Caco-2 (cell line): ENCODE results near the gene FIP1L1. TPM values are rescaled to one million over a fixed set of nuclear protein-coding genes. Genes with fewer than 3 reads are reported as not detected.

ENCODE experiments used
- BruUV-seq: library from RNA; stranded (reverse); fragments of 400-500 nt; replicated peaks from 2 replicates; lab custom pipeline; 2021; lab: Mats Ljungman, UMichigan
- CTCF ChIA-PET: fragments of 300-600 bp; sonication (Branson Sonifier 250); formaldehyde crosslinking; loops from one replicate; lab custom pipeline; 2022; ENCODE audit warnings: antibody characterized with exemption; lab: Charles Lee
- POLR2A ChIA-PET: fragments of 300-600 bp; sonication (Branson Sonifier 250); formaldehyde crosslinking; loops from one replicate; lab custom pipeline; 2022; ENCODE audit warnings: antibody characterized with exemption; lab: Charles Lee
- DNase-seq, 2 experiments: peaks; one replicate each; pipeline versions ENCODE4 v3.0.0 to v3.0.0-alpha.2; 2020 to 2022
- H3K27me3 ChIP-seq: replicated peaks from 2 replicates; pipeline ENCODE4 v1.6.0; 2011; ENCODE audit warnings: low read length; ENCODE audit not compliant: control insufficient read depth, insufficient read depth
- H3K36me3 ChIP-seq: 2 replicates; pipeline ENCODE4 v1.5.1; 2011; ENCODE audit warnings: low read length; ENCODE audit not compliant: control insufficient read depth, insufficient read depth
- H3K4me1 ChIP-seq: fragments of 250-450 bp; sonication (Bioruptor Pico); 2 replicates; pipeline ENCODE4 v1.5.1; 2020; ENCODE audit warnings: mild to moderate bottlenecking
- H3K4me3 ChIP-seq: 2 replicates; pipeline ENCODE4 v1.5.1; 2011; ENCODE audit warnings: low read depth, mild to moderate bottlenecking, control low read depth, low read length
- H3K9me3 ChIP-seq: fragments of 250-450 bp; sonication (Bioruptor Pico); 2 replicates; pipeline ENCODE4 v1.5.1; 2020; ENCODE audit warnings: mild to moderate bottlenecking, moderate library complexity
- H3K27ac Mint-ChIP-seq: one replicate; pipeline ENCODE4 v1.8.0; 2022; ENCODE audit warnings: mixed read lengths; ENCODE audit not compliant: unreplicated experiment
- H3K27me3 Mint-ChIP-seq: one replicate; pipeline ENCODE4 v1.8.0; 2022; ENCODE audit warnings: mixed read lengths; ENCODE audit not compliant: insufficient read depth, unreplicated experiment
- H3K36me3 Mint-ChIP-seq: one replicate; pipeline ENCODE4 v1.8.0; 2022; ENCODE audit warnings: mild to moderate bottlenecking, mixed read lengths; ENCODE audit not compliant: insufficient read depth, unreplicated experiment
- H3K4me1 Mint-ChIP-seq: one replicate; pipeline ENCODE4 v1.8.0; 2022; ENCODE audit warnings: low read depth, mixed read lengths; ENCODE audit not compliant: unreplicated experiment
- H3K4me3 Mint-ChIP-seq: one replicate; pipeline ENCODE4 v1.8.0; 2022; ENCODE audit warnings: mild to moderate bottlenecking, moderate library complexity, mixed read lengths; ENCODE audit not compliant: unreplicated experiment
- H3K9me3 Mint-ChIP-seq: one replicate; pipeline ENCODE4 v1.8.0; 2022; ENCODE audit warnings: mixed read lengths; ENCODE audit not compliant: unreplicated experiment
- intact Hi-C: fragments of 100-400 bp; cut with micrococcal nuclease; formaldehyde crosslinking; loops from one replicate; pipeline ENCODE4 v1.10.0; 2022; ENCODE audit not compliant: unreplicated experiment
- total RNA-seq: library from RNA; stranded (reverse); gene quantifications from 2 replicates; pipeline ENCODE4 v1.2.3, GENCODE V29; 2022
- TF ChIP-seq, protein P1 (sequence below), 2 experiments: fragments of 200-600 bp in 1 of 2; IDR thresholded peaks; 1 replicate in 1 of 2; 2 replicates in 1 of 2; pipeline versions ENCODE4 v1.5.1 to v1.8.0; 2011 to 2022; ENCODE audit warnings: antibody characterized with exemption in 1 of 2, control low read depth in 1 of 2, inconsistent platforms in 1 of 2, low read depth in 1 of 2, low read length in 1 of 2, mild to moderate bottlenecking in 1 of 2, moderate library complexity in 1 of 2; ENCODE audit not compliant: insufficient read depth in 1 of 2, severe bottlenecking in 1 of 2, unreplicated experiment in 1 of 2

The FIP1L1 gene
- total RNA-seq, 1 experiment from 2014 or later = 62.5 TPM

DNA sequence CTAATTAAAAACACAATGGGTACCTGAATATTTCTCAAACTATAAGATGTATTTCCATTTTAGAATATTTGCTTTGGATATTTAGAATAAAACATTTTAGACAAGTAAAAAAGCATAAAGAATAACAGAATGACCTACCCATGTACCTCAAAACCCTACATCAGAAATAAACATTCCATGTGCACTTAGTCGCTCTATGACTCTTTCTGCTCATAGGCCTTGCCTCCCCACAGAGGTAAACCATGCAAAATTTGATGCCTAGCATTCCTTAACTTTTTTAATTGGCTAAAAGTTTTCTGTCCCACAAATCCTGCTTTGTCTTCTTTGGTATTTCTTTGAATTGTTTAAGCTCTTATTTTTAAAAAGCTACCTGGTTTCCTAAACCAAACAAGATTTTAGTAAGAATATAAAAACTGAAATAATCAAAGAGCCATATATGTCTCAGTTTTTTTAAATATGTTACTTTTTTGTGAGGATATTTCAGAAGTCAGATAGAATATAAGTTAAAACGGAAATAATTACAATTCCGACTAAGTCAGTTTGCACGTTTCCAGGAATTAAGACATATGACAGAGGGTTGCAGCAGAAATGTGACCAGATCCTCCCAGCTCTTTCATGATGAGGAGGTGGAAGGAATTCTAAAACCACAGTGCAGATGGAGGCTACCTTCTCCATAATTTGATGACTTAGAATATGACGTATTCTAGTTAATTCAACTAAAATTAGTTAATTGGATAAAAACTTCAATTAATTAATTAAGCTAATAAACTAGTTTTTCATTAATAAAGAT, 102.5 kb downstream of the FIP1L1 start:
- H3K36me3 Mint-ChIP-seq = no peaks in the 10 kb centered on the region
- Histone ChIP-seq H3K4me3 (no peak overlapping the region), H3K9me3 (no peaks in the 10 kb centered on the region), H3K36me3 (no peaks in the 10 kb centered on the region), H3K4me1 (peaks cover 37% of the 10 kb centered on the region), H3K27me3 (no peaks in the 10 kb centered on the region)
- H3K27me3 Mint-ChIP-seq = no peaks in the 10 kb centered on the region
- no peaks in the 10 kb centered on the region for H3K9me3 Mint-ChIP-seq
- POLR2A ChIA-PET = no interaction called here
- no peak overlapping the region for H3K27ac Mint-ChIP-seq
- H3K4me1 Mint-ChIP-seq = peaks cover 20% of the 10 kb centered on the region
- DNase-seq = no peak
- TF ChIP-seq, protein P1, sequence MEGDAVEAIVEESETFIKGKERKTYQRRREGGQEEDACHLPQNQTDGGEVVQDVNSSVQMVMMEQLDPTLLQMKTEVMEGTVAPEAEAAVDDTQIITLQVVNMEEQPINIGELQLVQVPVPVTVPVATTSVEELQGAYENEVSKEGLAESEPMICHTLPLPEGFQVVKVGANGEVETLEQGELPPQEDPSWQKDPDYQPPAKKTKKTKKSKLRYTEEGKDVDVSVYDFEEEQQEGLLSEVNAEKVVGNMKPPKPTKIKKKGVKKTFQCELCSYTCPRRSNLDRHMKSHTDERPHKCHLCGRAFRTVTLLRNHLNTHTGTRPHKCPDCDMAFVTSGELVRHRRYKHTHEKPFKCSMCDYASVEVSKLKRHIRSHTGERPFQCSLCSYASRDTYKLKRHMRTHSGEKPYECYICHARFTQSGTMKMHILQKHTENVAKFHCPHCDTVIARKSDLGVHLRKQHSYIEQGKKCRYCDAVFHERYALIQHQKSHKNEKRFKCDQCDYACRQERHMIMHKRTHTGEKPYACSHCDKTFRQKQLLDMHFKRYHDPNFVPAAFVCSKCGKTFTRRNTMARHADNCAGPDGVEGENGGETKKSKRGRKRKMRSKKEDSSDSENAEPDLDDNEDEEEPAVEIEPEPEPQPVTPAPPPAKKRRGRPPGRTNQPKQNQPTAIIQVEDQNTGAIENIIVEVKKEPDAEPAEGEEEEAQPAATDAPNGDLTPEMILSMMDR (IDR thresholded peaks at IDR 0.05; ENCODE audit: insufficient read depth in 1 of 2, low read depth in 1 of 2, low read length in 1 of 2, severe bottlenecking in 1 of 2, unreplicated experiment in 1 of 2) = no peak
- CTCF ChIA-PET = interaction anchor here (0.6 kb wide), 1 partner anchor 162 kb away, joined by 5 read pairs; no protein-coding TSS in a partner anchor
- no TSS peak for BruUV-seq
- intact Hi-C loops = loop anchor here (5.0 kb wide), 2 partner anchors 103 to 112 kb away; partner anchors contain the start of genes FIP1L1 and LNX1
- no peak overlapping the region for H3K4me3 Mint-ChIP-seq

GRCh38 chr4:53480909-53481308, 103.5 kb downstream of the FIP1L1 start:
- Mint-ChIP-seq H3K36me3 (no peaks in the 10 kb centered on the region), H3K4me3 (no peak overlapping the region), H3K27me3 (no peaks in the 10 kb centered on the region), H3K4me1 (peaks cover 20% of the 10 kb centered on the region), H3K9me3 (no peaks in the 10 kb centered on the region), H3K27ac (no peak overlapping the region)
- TF ChIP-seq, protein P1 (IDR thresholded peaks at IDR 0.05; ENCODE audit: insufficient read depth in 1 of 2, low read depth in 1 of 2, low read length in 1 of 2, severe bottlenecking in 1 of 2, unreplicated experiment in 1 of 2) = no peak
- H3K27me3 ChIP-seq = no peaks in the 10 kb centered on the region
- DNase-seq = no peak
- ChIA-PET CTCF (interaction anchor here (0.6 kb wide), 1 partner anchor 161 kb away, joined by 5 read pairs; no protein-coding TSS in a partner anchor), POLR2A (no interaction called here)
- no peak overlapping the region for H3K4me3 ChIP-seq
- no peaks in the 10 kb centered on the region for H3K9me3 ChIP-seq
- peaks cover 28% of the 10 kb centered on the region for H3K4me1 ChIP-seq
- no peaks in the 10 kb centered on the region for H3K36me3 ChIP-seq
- intact Hi-C loops = no loop called here
- BruUV-seq = no TSS peak

- Histone ChIP-seq H3K4me1 (peaks cover 22% of the 10 kb centered on the region), H3K9me3 (no peaks in the 10 kb centered on the region), H3K4me3 (no peak overlapping the region), H3K27me3 (no peaks in the 10 kb centered on the region), H3K36me3 (no peaks in the 10 kb centered on the region)
- no peaks in the 10 kb centered on the region for H3K36me3 Mint-ChIP-seq
- peaks cover 20% of the 10 kb centered on the region for H3K4me1 Mint-ChIP-seq
- DNase-seq = no peak
- H3K27me3 Mint-ChIP-seq = no peaks in the 10 kb centered on the region
- intact Hi-C loops = no loop called here
- H3K9me3 Mint-ChIP-seq = no peaks in the 10 kb centered on the region
- POLR2A ChIA-PET = no interaction called here
- H3K27ac Mint-ChIP-seq = no peak overlapping the region
- H3K4me3 Mint-ChIP-seq = no peak overlapping the region
- CTCF ChIA-PET = no interaction called here
- TF ChIP-seq, protein P1 (IDR thresholded peaks at IDR 0.05; ENCODE audit: insufficient read depth in 1 of 2, low read depth in 1 of 2, low read length in 1 of 2, severe bottlenecking in 1 of 2, unreplicated experiment in 1 of 2) = no peak
- no TSS peak for BruUV-seq
Measured at GRCh38 chr4:53481586-53481985, 104.1 kb downstream of the FIP1L1 start.
